B cell (primary cell): ENCODE results near the gene TBX2.
"Not testable (repeated sequence)": the region's sequence is repeated elsewhere in the genome, so short reads cannot be mapped to it uniquely, and the experiment has no call there.

Experiments
- EZH2 ChIP-seq: IDR thresholded peaks from 2 replicates; pipeline ENCODE4 v1.6.1; 2012; ENCODE audit warnings: borderline replicate concordance, low read depth, mild to moderate bottlenecking, moderate library complexity, low read length; ENCODE audit not compliant: insufficient read depth, poor library complexity, severe bottlenecking
- TF ChIP-seq, protein P1 (sequence below): fragments of 200-600 bp; IDR thresholded peaks from one replicate; pipeline ENCODE4 v1.8.0; 2022; ENCODE audit warnings: antibody characterized with exemption, mild to moderate bottlenecking

DNA sequence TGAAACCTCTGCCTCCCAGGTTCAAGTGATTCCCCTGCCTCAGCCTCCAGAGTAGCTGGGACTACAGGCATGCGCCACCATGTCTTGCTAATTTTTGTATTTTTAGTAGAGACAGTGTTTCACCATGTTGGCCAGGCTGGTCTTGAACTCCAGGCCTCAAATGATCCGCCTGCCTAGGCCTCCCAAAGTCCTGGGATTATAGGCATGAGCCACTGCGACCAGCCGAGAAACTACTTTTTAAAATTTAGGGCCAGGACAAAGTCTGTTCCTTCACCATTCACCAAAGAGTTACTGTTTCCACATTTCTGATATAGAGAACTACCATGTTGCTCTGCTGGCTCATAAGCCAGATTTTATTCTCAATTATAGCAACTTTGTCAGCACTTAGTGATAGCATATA is 49.5 kb downstream of the TBX2 start:
- TF ChIP-seq, protein P1, sequence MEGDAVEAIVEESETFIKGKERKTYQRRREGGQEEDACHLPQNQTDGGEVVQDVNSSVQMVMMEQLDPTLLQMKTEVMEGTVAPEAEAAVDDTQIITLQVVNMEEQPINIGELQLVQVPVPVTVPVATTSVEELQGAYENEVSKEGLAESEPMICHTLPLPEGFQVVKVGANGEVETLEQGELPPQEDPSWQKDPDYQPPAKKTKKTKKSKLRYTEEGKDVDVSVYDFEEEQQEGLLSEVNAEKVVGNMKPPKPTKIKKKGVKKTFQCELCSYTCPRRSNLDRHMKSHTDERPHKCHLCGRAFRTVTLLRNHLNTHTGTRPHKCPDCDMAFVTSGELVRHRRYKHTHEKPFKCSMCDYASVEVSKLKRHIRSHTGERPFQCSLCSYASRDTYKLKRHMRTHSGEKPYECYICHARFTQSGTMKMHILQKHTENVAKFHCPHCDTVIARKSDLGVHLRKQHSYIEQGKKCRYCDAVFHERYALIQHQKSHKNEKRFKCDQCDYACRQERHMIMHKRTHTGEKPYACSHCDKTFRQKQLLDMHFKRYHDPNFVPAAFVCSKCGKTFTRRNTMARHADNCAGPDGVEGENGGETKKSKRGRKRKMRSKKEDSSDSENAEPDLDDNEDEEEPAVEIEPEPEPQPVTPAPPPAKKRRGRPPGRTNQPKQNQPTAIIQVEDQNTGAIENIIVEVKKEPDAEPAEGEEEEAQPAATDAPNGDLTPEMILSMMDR: not testable (repeated sequence)
- TF ChIP-seq EZH2: not testable (repeated sequence)
